ENCODE measurements around the gene DACT2. TPM values are rescaled to one million over a fixed set of nuclear protein-coding genes. Genes with fewer than 3 reads are reported as not detected.

The DACT2 gene
- total and polyA plus RNA-seq, 12 donors = 0.09 to 1.5 (median 0.65) TPM

GRCh38 chr6:168280020-168280898 is 39.3 kb downstream of the DACT2 start:
- Histone ChIP-seq H3K4me1 (no peaks in the 10 kb centered on the region), H3K4me3 (no peak overlapping the region), H3K27me3 (peaks cover 0 to 81% (median 55%) of the 10 kb centered on the region in 7 donors), H3K27ac (no peak overlapping the region), H3K36me3 (no peaks in the 10 kb centered on the region), H3K9me3 (no peaks in the 10 kb centered on the region)
- 65 to 66% methylated on average over 21 of the region's 21 CpGs for WGBS, 2 donors
- intact Hi-C loops (cut with DNase I) = no loop called here
- no peak for TF ChIP-seq CTCF (IDR thresholded peaks at IDR 0.05)
- ATAC-seq (peak in 1 of 8 donors; percentile 19), DNase-seq (no peak)

GRCh38 chr6:168279403-168279935 is 40.1 kb downstream of the DACT2 start:
- 78 to 79% methylated on average over 21 of the region's 21 CpGs for WGBS, 2 donors
- no peaks in the 10 kb centered on the region for H3K9me3 ChIP-seq
- no peak for ATAC-seq
- no peak overlapping the region for H3K27ac ChIP-seq
- no peak for DNase-seq
- H3K4me1 ChIP-seq = no peaks in the 10 kb centered on the region
- no peaks in the 10 kb centered on the region for H3K36me3 ChIP-seq
- no peak for TF ChIP-seq CTCF (IDR thresholded peaks at IDR 0.05)
- intact Hi-C loops (cut with DNase I) = no loop called here
- H3K4me3 ChIP-seq = no peak overlapping the region
- H3K27me3 ChIP-seq = peaks cover 0 to 86% (median 61%) of the 10 kb centered on the region in 7 donors

GRCh38 chr6:168278904-168279303 is 40.7 kb downstream of the DACT2 start:
- WGBS, 2 donors = 76 to 79% methylated on average over 15 of the region's 15 CpGs
- intact Hi-C loops (cut with DNase I) = no loop called here
- TF ChIP-seq CTCF (IDR thresholded peaks at IDR 0.05) = no peak

GRCh38 chr6:168277274-168277669 is 42.3 kb downstream of the DACT2 start:
- Histone ChIP-seq H3K27me3 (peaks cover 0 to 92% (median 83%) of the 10 kb centered on the region in 7 donors), H3K4me3 (no peak overlapping the region), H3K4me1 (peaks cover 0 to 5% (median 0%) of the 10 kb centered on the region in 9 donors), H3K36me3 (no peaks in the 10 kb centered on the region), H3K9me3 (no peaks in the 10 kb centered on the region), H3K27ac (no peak overlapping the region)
- ATAC-seq = no peak
- intact Hi-C loops (cut with DNase I) = no loop called here
- no peak for DNase-seq
- no peak for TF ChIP-seq CTCF (IDR thresholded peaks at IDR 0.05)
- 69 to 73% methylated on average over 14 of the region's 14 CpGs for WGBS, 2 donors

More at GRCh38 chr6:168278904-168279303, 40.7 kb downstream of the DACT2 start:
- Histone ChIP-seq H3K4me1 (no peaks in the 10 kb centered on the region), H3K36me3 (no peaks in the 10 kb centered on the region), H3K27ac (no peak overlapping the region), H3K4me3 (no peak overlapping the region), H3K27me3 (peaks cover 0 to 92% (median 67%) of the 10 kb centered on the region in 7 donors), H3K9me3 (no peaks in the 10 kb centered on the region)
- DNase-seq = no peak
- no peak for ATAC-seq
